DMS 273 treated with DMSO at 0.1 percent for 48 hours (cell line): ENCODE data around the gene AEBP1.

Source experiments
- DNase-seq: peaks from one replicate; lab custom pipeline; 2025; lab: John Stamatoyannopoulos, UW

Gene AEBP1

DNA sequence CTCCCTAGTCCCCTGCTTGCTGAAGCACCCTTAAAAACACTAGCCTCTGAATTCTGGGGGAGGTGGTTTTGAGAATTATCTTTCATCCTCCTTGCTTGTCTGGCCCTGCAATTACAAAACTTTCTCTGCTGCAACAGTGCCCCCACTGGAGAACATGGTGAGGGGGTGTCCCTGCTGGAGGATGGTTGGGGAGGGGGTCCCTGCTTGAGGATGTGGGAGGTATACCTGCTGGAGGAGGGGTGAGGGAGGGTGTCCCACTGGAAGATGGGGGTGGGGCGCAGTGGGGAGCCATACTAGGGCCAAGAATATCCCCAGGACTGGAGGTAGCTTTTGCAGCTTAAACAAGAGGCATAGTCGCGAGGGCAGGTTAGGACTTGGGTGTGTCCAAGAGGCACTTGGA lies 18.6 kb upstream of the AEBP1 start:
- DNase-seq: no peak

DNA sequence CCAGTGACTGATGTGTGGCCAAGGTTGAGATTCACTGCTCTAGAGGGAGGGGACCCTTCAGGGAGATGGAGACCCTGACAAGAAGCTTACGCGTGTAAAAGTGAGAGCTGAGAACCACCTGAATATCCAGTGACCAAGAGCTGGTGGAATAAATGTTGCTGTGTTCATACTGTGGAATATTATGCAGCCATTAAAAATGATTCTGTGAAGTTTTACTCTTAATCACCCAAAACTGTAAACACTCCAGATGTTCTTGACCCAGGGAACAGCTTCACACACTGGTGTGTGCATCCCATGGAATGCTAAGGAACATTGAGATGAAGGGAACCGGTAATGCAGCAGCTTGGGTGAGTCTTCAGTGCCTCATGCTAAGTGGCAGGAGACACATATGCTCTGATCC lies 17.5 kb upstream of the AEBP1 start:
- DNase-seq: no peak

DNA sequence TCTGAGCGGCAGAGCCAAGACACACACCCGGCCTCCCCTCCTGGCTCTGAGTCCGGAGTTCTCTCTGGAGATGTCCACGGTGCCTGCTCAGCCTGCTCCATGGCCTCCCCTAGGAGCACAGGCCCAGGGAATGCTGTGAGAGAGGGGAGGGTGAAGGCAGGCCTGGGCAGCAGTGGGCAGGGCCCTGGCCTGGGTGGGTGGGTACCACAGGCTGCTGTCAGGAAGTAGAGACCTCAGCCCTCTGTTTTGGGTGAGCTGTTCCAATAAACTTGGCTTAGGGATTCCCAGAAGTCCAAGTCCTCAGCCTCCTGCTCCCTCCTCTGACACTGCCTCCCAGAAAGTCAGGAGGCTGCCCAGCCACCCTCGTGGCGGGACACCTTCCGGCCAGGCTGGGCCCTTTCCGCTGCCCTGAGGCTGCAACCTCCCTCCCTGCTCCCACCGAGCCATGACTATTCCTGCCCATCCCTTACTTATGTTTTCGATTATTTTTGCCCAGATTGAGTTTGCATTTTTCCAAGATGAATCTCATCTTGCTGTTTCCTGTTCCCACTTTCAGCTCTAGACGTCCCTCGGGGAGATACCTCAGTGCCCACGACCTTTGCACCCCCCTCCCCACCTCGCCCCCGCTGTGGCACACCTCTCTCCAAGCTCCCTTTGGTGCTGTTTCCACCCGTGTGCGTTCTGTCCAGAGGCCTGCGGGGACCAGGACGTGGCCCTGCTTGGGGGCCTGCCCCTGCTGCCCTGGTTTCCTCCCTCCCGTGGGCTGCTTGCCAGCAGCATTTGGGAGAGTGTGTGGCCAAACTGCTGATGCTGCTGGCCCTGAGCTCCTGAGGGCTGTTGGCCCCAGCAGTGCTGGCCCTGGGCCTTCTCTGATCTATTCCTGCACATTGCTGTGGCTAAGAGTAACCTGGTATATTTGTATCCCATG lies 16.0 kb upstream of the AEBP1 start:
- DNase-seq: no peak

DNA sequence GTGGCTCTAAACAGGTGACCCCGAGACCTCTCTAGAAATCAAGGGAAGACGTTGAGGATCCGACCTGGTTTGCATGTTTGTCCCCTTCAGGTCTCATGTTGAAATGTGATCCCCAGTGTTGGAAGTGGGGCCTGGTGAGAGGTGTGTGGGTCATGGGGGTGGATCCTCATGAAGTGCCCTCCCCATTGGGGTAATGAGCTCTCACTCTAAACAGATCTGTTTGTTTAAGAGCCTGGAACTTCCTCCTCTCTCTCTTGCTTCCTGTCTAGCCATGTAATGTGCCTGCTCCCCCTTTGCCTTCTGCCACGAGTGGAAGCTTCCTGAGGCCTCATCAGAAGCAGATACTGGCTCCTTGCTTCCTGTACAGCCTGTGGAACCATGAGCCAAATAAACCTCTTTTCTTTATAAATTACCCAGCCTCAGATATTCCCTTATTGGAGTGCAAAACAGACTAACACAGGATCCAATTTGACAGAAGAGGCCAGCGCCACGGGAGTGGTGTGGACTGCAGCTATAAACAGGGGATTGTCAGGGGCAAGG lies 11.0 kb upstream of the AEBP1 start:
- DNase-seq: no peak

DNA sequence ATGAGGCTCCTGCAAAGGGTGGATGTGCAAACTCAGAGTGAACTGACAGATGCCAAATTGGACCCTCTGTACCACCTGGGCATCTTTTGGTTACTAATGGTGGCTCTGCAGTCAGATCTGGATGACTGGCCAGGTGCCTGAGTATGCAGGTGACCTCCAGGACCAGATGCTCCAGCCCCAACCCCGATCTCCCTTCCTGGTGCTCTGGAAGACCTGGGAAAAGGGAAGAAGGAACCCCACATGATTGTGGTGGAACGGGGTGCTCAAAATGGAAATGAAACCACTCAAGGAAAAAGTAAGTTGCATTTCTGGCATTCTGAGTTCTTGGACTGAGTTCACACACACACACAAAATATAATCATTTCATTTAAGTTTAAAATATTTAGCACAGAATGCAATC lies 9.8 kb upstream of the AEBP1 start:
- DNase-seq: no peak

DNA sequence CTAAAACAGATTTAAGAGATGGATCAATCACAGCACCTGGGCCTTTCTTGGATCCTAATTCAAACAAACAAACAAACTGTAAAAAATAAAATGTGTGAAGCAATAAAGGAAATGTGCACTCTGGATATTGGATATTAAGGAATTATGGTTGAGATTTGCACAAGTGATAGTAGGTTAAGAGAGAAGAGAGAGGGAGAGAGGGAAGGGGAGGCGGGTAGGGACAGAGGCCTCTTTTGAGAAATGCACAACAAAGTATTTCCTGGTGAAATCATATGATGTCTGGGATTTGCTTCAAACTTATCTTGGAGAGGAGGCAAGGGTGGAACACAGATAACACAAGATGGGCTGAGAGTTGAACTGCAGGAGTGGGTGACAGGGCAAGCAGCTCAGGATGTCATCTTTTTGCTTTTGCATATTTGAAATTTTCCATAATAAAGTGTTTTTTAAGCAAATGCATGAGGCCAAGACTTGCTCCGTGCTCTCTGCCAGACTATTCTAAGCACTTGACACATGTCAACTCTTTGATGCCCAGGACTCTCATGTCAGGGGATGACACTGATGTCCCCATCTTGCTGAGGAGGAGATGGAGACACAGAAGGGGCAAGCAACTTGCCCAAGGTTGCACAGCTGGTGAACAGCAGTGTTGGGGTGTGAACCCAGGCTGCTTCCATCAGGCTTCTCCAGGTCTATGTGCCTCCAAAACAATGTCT lies 9.1 kb upstream of the AEBP1 start:
- DNase-seq: no peak

DNA sequence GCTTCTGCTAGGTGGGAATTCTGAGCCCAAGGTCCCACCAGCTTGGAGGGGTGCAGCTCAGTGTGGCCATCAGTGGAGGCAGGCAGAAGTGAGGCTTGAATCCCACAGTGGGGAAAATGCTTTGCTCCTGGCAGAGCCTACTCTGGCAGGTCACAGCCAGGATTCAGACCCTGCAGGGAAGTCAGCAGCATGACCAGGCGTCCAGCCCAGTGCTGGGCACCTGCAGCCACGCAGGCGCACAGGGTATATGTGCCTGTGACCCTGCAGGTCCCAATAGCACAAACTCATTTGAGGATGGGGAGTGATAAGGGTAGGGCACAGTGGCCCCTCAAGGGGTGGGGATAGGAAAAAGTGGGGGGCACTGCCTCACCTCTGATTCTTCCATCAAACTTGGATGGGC lies 8.4 kb upstream of the AEBP1 start:
- no peak for DNase-seq

DNA sequence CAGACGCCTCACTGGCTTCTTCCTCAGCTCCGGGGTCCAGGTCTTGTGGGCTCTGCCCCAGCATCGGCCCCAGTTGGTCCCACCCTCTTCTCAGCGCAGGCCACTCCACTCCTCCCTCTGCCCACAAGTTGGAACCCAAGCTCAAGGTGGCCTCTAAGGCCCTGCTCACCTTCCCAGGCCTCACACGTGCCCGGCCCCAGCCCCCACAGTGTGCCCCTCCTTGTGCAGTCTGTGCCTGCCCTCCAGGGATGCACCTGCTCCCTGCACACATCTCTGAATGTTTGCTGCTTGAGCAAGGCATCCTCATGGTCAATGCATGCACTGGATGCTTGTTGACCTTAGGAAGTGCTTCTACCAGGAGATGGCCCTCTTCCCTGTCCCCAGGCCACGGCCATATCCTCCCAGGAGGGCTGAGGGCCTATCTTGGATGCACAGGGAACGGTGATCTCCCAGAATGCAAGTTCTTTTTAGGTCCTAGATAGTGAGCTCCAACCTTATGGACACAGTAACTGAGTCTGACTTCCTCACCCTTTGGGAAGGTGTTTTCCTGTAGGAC lies 7.7 kb upstream of the AEBP1 start:
- DNase-seq: no peak

DNA sequence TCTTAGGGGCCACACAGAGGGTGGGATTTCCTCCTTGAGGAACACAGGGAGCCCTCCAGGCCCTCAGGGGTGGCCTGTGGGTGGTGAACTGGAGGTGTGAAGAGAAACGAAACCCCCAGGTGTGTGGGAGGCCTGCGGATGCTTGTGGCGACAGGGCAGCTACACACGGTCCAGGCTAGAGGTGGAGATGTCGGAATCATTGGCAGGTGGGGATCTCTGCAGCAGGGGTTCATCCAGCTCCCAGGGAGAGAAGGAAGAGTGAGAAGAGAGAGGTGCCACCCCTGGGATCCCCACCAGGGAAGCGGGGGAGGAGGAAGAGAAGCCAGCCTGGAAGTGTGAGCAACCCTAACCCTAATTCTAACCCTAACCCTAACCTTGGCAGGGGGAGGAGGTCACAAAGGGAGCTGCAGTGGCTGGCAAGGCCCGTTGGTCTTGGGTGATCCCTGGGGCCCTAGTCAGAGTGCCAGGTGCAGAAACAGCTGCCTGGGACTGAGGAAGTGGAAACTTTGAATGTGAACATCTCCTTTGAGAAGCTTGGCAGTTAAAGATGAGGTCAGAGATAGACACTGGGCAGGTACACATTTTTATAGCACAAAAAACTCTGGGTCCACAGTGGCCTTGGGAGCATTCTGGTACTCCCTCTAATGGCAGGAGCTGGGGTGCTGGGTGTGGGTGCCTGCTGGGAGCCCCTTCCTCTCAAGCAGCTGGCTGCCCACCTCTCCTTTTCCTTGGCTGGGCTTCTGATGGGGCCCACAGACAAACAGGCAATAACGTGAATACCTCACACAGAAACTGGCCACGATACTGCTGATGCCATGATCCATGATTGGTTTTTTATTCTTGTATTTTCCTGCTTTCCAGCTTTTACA lies 6.8 kb upstream of the AEBP1 start:
- DNase-seq: no peak

DNA sequence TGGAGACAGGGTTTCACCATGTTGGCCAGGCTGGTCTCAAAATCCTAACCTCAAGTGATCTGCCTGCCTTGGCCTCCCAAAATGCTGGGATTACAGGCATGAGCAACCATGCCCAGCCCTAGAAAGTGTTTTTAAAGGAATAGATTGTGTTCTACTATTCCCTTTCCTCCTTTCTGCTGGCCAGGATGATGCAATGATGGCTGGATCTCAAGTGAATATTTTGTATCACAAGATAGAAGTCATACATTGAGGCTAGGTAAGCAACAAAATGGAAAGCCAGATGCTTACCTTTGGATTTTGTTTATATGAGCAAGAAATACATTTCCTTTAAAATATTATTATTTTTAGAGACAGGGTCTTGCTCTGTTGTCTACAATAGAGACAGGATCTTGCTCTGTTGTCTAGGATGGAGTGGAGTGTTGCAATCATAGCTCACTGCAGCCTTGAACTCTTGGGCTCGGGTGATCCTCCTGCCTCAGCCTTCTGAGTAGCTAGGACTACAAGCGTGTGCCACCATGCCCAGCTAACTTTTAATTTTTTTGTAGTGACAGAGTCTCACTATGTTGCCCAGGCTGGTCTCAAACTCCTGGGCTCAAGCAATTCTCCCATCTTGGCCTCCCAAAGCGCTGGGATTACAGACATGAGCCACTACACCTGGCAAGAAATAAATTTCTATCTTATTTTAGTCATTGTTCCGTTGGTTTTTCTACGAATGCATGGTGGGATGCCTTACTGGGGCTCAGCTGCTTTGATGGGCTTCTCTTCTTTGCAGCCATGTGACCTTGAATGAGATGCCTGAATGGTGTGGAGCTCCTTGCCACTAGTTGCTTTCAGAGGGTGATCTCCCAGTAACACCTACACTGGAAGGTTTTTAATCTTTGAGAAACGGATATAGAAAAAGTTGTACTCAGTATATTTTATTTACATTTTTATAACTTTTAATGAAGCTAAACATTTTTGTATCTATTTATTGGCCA lies 5.8 kb upstream of the AEBP1 start:
- no peak for DNase-seq

DNA sequence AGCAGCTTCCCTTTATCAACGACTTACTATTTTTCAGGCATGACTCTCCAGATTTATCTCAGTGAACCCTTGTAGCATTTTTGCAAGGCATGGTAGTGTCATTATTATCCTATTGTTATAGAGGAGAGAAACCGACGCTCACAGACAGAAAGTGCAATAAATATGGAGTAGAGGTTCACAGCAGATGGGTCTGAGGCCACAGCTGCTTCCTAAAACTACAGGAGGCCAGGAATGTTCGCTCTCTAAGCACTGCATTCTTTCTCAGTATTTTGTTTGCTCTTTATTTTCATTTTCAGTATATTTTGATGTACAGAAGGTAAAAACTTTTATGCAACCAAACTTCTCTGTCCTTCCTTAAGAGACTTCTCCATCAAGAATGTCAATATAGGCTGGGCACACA lies 4.5 kb upstream of the AEBP1 start:
- no peak for DNase-seq

DNA sequence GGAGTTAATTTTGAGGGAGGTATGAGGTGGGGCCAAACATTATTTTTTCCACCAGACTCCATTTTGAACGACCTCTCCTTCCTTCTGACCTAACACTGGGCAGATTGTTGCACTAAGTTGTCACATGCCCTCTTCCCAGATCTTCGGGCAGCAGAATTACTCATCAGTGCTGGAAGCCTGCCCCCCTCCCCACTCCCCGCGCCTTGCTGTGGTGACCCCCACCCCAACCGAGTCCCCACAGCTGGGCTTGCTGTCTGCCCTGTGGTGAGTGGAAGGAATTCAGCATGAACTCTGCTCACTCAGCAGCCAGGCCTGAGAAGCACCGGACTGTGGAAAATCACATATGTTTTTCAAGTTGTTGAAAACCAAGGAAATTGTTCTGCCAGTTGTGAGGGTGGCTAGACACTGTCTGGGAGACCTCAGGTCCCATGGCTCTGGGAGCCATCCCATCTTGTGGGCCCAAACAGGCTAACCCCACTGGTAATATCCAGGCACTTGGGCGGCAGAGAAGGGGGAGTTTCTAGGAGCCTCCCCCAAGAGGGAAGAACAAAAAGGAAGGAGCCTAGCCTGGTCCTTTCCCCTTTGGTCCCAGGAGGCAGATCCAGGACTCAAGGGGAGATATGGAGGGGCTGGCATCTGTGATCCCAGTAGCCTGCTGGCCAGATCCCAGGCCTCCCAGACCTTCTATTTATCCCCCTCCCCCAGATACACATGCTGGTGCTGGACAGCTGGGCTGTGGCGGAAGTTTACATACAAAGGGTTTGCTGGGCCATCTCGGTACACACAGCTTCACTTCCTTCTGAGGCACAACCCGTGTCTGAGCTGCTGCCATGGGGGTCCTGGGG lies 3.5 kb upstream of the AEBP1 start:
- peak; percentile 56 for DNase-seq

DNA sequence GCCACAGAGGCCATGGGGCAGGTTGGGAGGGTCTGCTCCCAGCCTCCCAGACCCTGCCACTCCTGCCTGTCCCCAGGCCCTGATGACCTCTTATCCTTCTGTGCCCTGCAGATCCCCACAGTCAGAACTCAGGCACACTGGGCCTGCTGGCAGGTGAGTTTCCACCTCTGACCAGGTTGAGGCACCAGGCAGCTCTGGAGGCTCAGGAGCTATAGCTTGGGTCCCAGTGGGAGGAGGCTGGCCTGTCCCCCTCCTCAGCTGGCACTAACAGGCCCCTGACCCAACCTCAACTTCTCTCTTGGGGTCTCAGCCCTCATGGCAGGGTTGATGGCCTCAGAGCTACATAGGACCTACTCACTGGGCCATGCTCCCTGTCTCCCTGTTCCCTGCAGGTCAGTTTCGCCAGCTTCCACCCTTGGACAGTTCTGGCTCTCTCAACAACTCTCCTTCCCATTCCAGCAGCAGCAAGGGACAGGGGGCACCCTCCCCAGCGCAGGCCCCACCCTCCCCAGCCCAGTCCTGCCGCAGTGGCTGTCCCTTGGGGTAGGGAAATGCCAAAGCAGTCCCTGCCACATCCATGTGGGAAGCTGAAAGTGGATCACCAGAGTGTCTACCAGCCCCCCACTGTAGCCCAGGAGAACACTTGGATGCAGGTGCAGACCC lies 2.7 kb upstream of the AEBP1 start:
- no peak for DNase-seq

DNA sequence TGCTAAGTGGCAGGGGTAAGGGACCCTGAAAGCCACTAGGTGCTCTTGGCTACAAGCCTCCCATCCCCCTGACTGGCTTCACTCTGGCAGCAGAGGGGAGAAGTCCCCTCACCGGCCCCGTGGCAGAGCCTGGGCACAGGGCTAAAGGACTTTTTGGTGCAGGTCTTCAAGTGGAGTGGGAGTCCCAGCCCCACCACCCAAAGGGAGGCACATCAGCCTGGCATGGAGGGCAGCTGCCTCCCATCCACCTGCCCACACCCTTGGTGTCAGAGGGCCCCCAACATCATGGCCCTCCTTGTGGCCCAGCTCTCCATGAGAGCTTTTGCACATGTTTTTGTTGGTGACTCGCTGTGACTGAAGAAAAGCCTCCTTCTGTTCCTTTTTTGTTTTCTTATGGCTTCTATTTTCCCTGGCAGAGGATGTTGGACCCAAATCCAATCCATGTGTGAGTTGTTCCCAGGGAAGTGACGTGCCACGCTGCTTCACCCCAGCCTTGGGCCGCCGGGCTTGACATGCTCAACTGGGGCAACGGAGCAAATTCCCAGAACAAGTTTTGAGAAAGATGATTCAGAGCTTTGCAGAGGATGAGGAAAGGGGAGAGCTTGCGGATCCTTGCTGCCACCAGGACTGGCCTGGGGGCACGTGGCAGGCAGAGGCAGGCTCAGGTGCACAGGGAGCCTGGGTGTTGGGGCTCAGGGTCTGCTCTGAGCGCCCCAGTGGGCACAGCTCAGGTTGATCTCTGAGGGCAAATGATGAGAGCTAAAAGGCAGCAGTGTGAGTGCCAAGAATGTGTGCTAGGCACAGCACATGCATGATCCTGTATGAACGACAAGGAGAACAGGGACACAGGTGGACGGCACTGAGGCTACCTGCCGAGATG lies 1.9 kb upstream of the AEBP1 start:
- DNase-seq: no peak

DNA sequence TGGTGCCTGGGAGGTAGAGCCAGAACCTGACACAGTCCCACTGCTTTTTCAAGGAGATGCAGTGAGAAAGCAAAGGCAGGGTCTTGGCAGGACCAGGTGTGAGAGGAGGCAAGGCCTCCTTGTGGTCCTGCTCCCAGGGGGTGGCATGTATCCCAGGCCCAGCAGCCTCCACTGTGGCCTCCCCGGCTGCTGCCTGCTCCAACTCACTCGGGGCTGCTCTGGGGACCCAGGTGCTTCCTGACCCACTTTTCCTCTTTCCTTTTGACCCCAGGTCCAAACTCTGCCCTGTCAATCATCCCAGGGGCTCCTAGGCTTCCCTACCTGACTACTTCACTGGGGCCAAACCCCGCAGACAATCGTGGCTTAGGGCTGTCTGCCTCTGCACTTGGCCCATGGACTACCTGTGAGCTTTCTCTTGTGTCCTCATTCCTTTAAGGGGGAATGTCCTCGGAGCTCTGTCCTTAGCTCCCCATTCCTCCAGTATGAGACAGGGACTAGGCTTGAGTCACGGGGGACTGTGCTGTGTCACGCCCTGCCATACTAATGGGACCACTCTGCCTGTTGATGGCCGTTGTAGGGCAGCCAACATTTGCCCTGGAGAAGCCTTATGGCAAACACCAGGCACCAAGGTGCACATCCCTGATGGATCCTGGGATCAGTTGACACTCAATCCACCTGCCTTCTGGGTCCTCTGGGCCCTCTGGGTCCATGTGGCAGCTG lies 1.1 kb upstream of the AEBP1 start:
- DNase-seq: no peak

DNA sequence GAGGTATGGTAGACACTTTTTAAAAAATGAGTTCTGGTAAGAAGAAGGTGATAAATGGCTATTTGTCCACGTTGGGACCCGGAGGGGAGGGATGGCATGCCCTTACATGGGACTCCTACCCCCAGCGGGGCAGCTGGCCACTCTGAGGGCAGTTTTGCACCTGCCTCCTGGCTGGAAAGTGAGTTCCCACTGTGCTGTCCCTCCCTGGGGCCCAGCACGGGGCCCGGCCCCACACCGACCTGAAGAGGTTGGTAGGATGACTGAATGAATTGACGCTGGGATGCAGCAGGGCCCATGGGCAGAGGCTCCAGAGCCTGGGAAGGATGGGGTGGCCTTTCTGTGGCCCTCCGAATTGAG lies 601 bp upstream of the AEBP1 start:
- no peak for DNase-seq
